CD4-positive, alpha-beta T cell treated with Interleukin-17A for 1 hour (primary cell): ENCODE results near the gene TRPM1.

Experiments
- DNase-seq: peaks from one replicate; pipeline ENCODE4 v3.0.0-alpha.2; 2020

TRPM1 gene

DNA sequence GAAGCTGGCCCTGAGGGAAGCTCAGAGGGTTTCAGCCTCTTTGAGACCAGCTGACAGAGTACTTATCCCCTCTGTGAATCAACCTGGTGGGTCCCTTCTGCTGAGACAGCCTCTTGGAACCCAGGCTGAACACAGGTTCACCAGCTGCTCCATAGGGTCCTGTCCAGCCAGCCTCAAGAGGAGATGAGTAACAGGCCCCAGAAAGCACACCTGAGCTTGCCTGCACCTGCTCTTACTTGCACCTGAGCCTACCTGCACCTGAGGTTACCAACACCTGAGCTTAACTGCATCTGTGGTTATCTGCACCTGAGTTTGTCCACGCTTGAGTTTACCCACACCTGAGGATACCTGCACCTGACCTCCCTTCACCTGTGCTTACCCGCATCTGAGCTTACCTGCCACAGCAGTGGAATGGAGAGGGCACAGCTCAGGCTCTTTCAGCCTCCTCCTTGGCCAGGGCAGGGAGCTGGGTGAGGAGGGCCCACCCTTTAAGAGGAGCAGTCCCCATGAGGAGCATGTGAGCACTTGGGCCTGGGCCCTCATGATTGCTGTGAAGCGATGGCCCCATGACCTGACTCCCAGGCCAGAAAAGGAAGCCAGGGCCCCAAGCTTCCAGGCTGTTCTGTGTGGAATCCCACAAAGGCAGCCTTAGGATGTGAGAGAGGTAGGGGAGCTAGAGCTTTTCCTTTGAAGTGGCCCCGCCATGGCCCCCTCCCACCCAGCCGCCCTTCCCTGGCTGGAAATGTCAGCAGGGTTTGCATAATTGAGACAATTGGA, at the start of gene TRPM1:
TSS of gene TRPM1 (minus strand) at position 464 of the 777 bp plus-strand sequence. CDS start 20,370 bp downstream, outside the sequence.
- no peak for DNase-seq

DNA sequence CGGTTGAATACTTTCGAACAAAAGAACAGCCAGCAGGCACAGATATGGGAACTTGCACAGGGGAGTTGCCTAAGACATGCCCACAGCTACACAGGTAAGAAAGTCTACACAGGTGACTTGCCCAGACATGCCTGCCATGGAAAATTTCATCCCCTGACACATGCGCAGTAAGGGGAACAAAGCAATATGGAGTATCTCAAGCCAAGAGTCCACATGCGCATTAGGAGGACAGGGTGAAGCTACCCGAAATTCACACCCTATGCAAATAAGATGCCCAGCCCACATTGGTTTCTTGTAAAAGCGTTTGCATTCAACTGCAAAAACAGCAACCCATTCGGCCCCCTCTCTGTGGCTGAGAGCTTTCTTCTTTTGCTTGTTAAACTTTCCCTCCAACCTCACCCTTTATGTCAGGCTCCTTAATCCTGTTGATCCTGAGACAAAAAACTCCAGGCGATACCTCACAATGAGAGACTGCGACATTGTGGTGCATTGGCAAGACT, 49.3 kb upstream of the TRPM1 start:
- no peak for DNase-seq

GRCh38 chr15:31149987-31150386, 48.5 kb upstream of the TRPM1 start:
- DNase-seq: no peak

DNA sequence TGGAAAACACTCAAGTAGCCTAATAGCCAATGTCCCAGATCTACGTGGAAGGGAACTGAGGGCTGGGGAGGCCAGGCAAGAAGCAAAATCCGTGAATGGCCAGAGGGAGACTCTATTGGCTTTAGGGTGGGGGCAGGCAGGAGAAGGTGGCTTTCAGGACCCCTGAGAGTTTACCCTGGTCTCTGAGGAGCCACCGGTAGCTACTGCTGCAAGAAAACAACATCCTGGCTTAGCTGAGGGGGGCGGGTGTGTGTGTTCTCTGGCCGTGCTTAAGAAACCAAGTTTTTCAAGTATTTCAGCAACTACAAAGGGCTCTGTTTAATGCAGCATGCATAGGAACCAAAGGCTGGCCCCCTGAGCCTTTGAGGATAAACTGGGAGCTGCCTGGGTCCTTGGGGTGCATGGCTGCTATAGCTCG, 47.6 kb upstream of the TRPM1 start:
- no peak for DNase-seq

GRCh38 chr15:31148297-31149087, 47.0 kb upstream of the TRPM1 start:
- no peak for DNase-seq

DNA sequence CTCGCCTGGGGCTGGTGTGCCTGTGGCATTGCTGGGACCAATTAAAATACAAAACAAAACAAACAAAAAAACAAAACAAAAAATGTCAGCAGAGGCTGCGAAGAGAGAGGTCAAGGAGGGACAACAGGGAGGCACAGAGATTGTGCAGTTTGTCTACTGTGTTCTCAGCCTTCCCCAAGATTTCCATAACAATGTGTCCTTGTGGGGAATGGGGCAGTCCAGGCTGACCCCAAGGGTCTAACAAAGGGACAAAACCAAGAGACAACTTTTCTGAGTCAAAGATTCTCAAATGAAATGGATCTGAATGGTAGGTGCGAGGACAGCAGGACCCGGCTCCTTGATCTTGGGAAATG, 46.4 kb upstream of the TRPM1 start:
- no peak for DNase-seq

GRCh38 chr15:31147456-31147855, 45.9 kb upstream of the TRPM1 start:
- DNase-seq: no peak

DNA sequence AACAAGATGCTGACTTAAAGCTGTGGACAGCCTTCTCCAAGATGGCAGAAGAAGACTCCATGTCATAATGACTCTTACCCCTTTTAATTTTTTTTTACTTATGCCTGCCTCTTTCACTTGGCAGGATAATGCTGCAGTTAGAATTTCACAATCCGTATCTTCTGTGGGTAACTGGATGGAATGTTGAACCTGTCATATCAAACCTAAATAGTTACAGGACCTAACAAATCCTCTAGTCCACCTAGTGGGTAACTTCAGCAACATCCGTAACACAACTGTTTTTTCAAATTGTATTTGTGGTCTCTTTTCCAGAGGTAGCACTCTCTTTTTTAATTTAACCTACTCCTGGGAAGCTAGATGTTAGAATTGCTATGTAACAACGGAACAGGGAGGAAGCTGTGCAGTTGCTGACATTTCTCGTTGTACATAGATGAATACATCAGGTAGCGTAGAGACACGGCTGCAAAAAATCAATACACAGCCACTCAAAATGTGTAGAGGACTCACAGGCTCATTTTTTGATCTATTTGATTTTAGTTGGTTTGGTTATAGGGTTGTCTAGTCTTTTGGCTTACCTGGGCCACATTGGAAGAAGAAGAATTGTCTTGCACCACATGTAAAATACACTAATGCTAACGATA, 43.9 kb upstream of the TRPM1 start:
- no peak for DNase-seq

DNA sequence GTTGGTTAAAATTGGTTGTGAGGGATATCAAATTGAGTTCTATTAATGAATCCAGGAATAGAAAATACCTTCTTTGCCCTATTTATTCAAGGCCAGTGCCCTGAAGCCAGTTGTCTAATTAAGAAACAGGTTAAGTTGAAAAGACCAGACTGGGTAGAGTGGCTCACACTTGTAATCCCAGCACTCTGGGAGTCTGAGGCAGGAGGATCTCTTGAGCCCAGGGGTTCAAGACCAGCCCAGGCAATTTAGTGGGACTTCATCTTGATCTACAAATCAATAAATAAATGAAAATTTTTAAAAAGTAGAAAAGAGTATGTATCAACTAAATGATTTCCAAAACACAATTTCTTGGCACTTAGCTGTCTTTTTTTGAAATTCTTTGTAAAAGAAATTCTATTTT, 40.3 kb upstream of the TRPM1 start:
- no peak for DNase-seq

DNA sequence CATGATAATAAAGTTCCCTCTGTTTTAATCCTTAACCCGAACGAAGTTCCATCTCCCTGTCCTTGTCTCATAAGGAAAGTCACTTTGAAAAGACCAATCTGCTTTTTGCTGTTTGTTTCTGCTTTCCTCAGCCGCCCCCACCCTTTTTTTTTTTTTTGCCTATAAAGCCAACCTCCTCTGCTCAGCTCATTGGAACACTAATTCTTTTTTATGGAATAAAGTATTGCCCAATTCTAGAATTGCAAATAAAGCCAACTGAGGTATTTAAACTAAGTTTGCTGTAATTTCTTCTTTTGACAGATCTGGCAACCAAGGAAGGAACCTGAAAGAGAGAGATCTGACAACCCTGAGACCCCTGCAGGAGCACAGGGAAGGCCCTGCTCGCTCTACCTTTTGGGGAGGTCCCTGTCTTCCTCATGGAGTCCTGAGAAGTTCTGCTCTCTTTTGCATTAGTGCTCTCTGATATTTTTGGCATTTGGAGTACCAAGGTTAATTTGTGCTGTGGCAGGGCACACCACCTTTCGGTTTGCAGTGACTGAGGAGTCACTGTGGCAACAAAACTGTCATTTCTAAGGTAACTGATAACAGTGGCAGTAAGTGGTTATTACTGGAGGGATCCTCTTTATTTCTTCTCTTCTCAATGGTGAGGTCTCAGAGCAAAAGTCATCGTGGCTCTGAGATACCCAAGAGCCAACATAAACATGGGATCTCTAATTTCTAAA, 35.2 kb upstream of the TRPM1 start:
- DNase-seq: no peak

DNA sequence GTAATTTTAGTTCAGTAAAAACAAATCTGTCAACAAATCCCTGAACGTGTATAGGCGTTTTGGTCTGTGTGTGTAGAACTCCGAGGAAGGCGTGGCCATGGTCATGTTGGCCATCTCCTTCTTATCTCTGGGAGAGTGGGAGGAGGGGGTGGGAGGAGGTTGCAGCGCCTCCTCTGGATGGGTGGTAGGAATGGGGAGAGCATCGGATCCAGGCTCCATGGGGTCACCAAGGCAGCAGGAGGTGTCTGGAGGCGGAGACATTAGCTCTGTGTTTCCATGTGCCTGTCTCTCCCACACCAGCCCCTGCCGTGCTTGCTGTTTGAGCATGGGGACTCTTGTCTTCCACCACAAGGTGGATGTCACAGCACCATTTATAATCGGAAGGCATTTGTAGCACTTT, 34.5 kb upstream of the TRPM1 start:
- no peak for DNase-seq

DNA sequence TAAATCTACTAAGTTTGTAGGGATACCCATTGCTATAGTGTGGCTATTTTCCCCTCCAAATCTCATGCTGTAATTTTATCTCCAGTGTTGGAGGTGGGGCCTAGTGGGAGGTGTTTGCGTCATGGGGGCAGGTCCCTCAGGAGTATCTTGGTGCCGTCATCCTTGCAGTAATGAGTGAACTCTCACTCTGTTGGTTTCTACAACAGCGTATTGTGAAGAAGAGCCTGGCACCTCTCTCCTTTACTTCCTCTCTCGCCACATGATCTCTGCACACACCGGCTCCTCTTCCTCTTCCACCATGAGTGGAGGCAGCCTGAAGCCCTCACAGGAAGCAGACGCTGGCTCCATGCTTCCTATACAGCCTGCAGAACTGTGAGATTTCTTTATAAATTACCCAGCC, 34.0 kb upstream of the TRPM1 start:
- DNase-seq: no peak

DNA sequence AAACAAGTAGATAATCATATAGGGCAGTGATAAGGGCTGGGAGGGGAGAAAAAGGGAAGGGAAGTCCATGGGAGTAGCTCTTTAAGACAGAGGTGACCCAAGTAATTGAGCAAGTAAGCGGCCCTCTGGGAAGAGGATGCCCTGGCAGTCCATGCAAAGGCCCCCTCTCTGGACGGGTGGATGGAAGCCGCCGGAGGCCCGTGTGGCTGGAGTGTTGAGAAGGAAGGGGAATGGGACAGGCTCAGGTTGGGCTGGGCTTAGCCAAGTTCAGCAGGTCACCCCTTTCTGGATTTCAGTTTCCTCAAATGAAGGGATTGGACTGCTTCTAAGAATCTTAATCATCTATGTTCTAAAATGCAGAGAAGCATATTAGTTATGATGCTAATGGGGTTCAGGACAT, 32.4 kb upstream of the TRPM1 start:
- no peak for DNase-seq

DNA sequence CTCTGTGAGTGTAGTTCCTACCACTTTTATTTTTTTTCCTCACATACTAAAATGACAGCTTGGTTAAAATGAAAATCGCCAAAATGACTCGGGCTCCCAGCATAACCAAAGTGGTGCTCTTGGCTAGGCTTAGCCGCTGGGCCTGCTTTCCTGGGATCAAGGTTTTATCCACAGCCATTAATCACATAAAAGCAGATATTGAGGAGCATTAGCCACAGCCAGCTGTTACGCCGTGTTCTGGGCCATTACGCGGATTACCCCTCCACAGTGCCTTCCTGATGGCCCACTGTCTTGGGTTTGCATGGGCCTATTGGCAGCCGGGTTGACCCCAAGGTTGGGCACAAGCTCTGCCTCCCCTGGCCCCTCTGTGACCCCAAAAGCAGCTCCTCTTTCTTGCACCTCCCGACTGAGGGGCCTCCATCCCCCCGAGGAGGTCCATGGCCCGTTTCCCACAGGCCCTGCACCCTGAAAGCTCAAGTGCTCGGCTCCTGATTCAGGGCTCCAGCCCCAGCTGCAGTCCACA, 30.4 kb upstream of the TRPM1 start:
- no peak for DNase-seq

- DNase-seq: no peak
These were observed 29.2 kb upstream of the TRPM1 start for GRCh38 chr15:31130576-31131237.

GRCh38 chr15:31129769-31130303, 28.3 kb upstream of the TRPM1 start:
- no peak for DNase-seq

- peak; percentile 67 for DNase-seq
These were observed 27.6 kb upstream of the TRPM1 start for GRCh38 chr15:31128919-31129768.

DNA sequence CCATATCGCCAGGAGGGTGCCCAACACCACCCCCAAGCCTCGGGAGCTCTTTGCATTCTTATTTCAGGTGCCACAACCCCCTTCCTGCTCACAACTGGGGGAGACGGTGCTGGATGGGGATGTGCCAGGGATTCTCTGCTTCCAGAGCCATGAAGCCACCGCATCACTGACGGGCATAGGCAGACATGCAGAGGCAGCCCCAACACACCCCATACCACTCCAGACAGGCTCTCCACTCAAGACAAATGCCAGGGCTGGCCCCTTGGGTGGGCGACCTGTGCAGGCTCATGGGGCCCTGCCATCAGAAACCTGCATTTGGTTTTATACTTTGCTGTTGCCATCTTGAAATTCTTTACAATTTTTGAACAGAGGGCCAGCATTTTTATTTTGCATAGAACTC, 27.0 kb upstream of the TRPM1 start:
- no peak for DNase-seq

GRCh38 chr15:31127596-31128261, 26.2 kb upstream of the TRPM1 start:
- DNase-seq: no peak

GRCh38 chr15:31125061-31125460, 23.5 kb upstream of the TRPM1 start:
- DNase-seq: no peak
